ENCODE results near the gene WBP11. TPM values are rescaled to one million over a fixed set of nuclear protein-coding genes. Genes with fewer than 3 reads are reported as not detected.
"Not testable (repeated sequence)": the region's sequence is repeated elsewhere in the genome, so short reads cannot be mapped to it uniquely, and the experiment has no call there.

Gene WBP11
- total and polyA plus RNA-seq, 5 donors: 19.3 to 63.7 (median 53.2) TPM

DNA sequence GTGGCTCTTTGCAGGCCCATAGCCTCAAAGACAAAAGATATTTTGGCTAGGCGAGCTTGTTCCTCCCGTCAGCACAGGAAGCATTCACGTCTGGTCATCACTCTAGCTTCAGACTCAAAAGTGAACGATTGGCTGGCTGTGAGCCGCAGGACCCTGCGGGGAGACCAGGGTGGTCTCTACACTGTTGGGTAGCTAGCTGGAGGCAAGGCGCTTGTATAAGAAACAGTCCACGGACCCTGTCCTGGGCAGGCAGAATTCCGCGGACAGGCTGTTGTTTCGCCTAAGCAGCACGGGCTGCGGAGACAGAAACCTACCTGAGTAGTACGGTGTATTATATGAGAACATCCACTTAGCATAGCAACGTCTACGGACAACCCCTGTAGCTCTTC lies 29.6 kb downstream of the WBP11 start:
- DNase-seq: peak; percentile 28 to 69 (median 55)
- Histone ChIP-seq H3K9me3 (ENCODE audit: control insufficient read depth, low read length) (no peaks in the 10 kb centered on the region), H3K4me1 (ENCODE audit: control insufficient read depth, insufficient read depth, low read length) (no peaks in the 10 kb centered on the region), H3K4me3 (ENCODE audit: low read length) (peak overlapping the region; percentile 57), H3K27ac (ENCODE audit: low read length) (peak overlapping the region; percentile 84), H3K27me3 (ENCODE audit: control insufficient read depth, insufficient read depth) (no peaks in the 10 kb centered on the region)
- ATAC-seq: peak in 1 of 2 donors; percentile 0
- intact Hi-C loops (cut with DNase I): loop anchor here in 1 of 4 donors (10.0 kb wide), 1 partner anchor 71 kb away; the partner anchor contains the start of gene ART4
- WGBS: 16% methylated on average over 16 of the region's 16 CpGs

DNA sequence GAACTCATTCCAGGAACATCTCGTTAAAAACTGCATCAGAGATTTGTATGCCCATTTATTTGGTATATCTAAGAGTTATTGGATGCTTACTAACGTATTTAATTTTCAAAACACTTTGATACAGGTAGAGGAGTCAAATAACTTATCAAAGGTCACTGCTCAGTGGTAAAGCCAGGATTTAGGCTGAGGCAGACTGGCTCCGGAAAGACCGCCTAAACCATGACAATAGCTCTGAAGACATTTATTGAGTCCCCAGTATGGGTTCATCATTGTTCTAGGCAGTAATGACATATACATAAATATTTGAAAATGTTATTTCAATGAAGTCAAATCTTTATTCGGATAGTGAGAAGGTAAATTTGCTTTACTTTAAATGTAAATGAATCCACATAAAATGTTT lies 30.3 kb downstream of the WBP11 start:
- no peak overlapping the region for H3K27ac ChIP-seq (ENCODE audit: low read length)
- no peaks in the 10 kb centered on the region for H3K9me3 ChIP-seq (ENCODE audit: control insufficient read depth, low read length)
- no peak for ATAC-seq
- H3K4me3 ChIP-seq (ENCODE audit: low read length): no peak overlapping the region
- no peaks in the 10 kb centered on the region for H3K27me3 ChIP-seq (ENCODE audit: control insufficient read depth, insufficient read depth)
- intact Hi-C loops (cut with DNase I): loop anchor here in 1 of 4 donors (10.0 kb wide), 1 partner anchor 72 kb away; the partner anchor contains the start of gene ART4
- no peak for DNase-seq
- WGBS: 91% methylated on average over 5 of the region's 5 CpGs
- H3K4me1 ChIP-seq (ENCODE audit: control insufficient read depth, insufficient read depth, low read length): no peaks in the 10 kb centered on the region

DNA sequence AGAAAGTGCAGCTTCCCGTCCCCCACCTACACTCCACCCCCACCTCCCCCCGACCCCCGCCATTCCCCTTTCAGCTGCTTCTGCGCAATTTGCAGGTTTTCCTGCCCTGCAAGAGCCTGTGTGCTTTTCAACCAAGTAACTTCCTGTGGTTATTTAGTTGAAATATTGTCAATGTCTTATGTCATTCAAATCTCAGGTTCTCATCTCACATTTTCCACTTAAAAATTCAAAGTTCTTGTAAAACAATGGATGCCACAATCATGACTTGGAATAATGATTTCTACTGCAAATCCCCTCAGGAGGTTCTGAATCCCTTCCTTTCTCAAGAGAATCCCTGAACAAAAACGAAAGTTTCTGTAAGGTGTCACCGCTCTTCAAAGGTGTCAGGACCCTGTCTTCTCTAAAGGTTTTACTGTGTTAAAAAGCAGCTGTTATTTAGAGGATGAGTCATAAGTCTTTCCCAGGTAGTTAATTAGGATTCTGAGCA lies 31.6 kb downstream of the WBP11 start:
- H3K4me3 ChIP-seq (ENCODE audit: low read length): no peak overlapping the region
- DNase-seq (no peak), ATAC-seq (no peak)
- 34% methylated on average over 6 of the region's 6 CpGs for WGBS
- no peaks in the 10 kb centered on the region for H3K4me1 ChIP-seq (ENCODE audit: control insufficient read depth, insufficient read depth, low read length)
- H3K27ac ChIP-seq (ENCODE audit: low read length): no peak overlapping the region
- intact Hi-C loops (cut with DNase I): loop anchor here in 1 of 4 donors (10.0 kb wide), 1 partner anchor 73 kb away; the partner anchor contains the start of gene ART4
- H3K27me3 ChIP-seq (ENCODE audit: control insufficient read depth, insufficient read depth): no peaks in the 10 kb centered on the region
- H3K9me3 ChIP-seq (ENCODE audit: control insufficient read depth, low read length): no peaks in the 10 kb centered on the region

DNA sequence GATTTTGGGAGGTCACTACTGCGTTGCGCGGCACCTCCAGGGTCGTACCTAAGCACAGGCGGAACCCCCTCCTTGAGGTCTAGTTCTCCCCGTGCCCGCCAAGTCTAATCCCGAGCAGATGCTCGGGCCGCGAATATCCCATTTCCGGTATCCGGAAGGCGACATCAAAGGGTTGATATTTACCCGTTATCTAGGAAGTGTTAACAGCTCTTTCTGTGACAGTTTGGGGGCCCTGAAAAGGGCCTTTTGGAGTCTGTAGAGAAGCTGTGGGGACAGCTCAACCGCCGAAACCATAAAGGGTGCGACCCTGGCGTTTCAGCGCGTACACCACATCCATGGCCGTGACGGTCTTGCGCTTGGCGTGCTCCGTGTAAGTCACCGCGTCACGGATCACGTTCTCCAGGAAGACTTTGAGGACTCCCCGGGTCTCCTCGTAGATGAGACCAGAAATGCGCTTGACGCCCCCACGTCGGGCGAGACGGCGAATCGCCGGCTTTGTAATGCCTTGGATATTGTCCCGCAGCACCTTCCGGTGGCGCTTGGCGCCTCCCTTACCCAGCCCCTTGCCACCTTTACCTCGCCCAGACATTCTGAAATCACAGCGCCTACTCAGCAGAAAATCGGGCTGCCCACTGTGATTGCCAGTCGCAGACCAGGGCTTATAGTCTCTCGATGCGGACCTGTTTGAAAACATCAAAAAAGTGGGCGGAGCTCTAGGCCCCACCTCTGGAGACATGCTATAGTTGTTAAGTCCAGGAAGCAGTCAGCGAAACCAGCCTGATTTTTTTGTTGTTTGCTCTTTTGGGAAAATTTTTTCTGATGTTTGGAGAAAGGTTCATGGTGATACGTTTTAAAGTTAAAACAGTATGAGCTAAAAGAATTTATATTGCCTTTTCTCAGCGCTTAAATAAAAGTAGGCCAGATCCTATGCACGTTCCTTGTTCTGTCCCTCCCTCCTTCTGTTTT lies 32.5 kb downstream of the WBP11 start:
- H3K4me1 ChIP-seq (ENCODE audit: control insufficient read depth, insufficient read depth, low read length): no peaks in the 10 kb centered on the region
- no peaks in the 10 kb centered on the region for H3K9me3 ChIP-seq (ENCODE audit: control insufficient read depth, low read length)
- intact Hi-C loops (cut with DNase I): loop anchor here in 1 of 4 donors (10.0 kb wide), 1 partner anchor 74 kb away; the partner anchor contains the start of gene ART4
- under 1% methylated on average over 56 of the region's 56 CpGs for WGBS
- H3K4me3 ChIP-seq (ENCODE audit: low read length): peak overlapping the region; percentile 86
- H3K27ac ChIP-seq (ENCODE audit: low read length): peak overlapping the region; percentile 92
- peak; percentile 80 for ATAC-seq
- no peaks in the 10 kb centered on the region for H3K27me3 ChIP-seq (ENCODE audit: control insufficient read depth, insufficient read depth)
- DNase-seq: peak; percentile 89 to 95 (median 93)

DNA sequence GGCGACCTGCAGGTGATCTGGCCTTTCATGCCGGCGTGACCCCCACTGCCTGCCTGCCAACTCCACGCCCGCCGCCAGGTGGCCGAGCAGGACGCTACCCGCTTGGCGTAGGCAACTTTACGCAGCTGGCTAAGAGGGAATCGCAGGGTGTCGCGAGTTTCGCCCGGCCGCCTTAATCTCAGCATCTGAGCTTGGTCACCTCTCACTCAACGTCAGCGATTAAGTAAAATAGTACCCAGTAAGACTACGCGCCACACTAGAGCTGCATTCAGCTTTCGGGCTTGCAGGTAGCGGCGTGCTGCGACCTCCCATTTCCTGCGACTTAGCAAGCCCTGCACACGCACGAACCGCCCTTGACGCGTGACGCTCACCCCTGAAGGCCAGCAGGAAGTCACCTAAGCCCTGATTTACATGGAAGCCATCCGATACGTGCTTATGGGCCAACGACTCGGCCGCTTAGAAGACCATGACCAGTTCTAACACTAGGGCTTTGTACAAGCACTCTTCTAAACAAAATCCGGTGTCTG lies 33.2 kb downstream of the WBP11 start:
- Histone ChIP-seq H3K9me3 (ENCODE audit: control insufficient read depth, low read length) (no peaks in the 10 kb centered on the region), H3K27me3 (ENCODE audit: control insufficient read depth, insufficient read depth) (no peaks in the 10 kb centered on the region), H3K27ac (ENCODE audit: low read length) (peak overlapping the region; percentile 92), H3K4me3 (ENCODE audit: low read length) (peak overlapping the region; percentile 86), H3K4me1 (ENCODE audit: control insufficient read depth, insufficient read depth, low read length) (no peaks in the 10 kb centered on the region)
- under 1% methylated on average over 38 of the region's 38 CpGs for WGBS
- peak; percentile 63 to 71 for ATAC-seq
- peak; percentile 80 to 92 (median 92) for DNase-seq
- intact Hi-C loops (cut with DNase I): loop anchor here in 1 of 4 donors (10.0 kb wide), 1 partner anchor 75 kb away; the partner anchor contains the start of gene ART4

DNA sequence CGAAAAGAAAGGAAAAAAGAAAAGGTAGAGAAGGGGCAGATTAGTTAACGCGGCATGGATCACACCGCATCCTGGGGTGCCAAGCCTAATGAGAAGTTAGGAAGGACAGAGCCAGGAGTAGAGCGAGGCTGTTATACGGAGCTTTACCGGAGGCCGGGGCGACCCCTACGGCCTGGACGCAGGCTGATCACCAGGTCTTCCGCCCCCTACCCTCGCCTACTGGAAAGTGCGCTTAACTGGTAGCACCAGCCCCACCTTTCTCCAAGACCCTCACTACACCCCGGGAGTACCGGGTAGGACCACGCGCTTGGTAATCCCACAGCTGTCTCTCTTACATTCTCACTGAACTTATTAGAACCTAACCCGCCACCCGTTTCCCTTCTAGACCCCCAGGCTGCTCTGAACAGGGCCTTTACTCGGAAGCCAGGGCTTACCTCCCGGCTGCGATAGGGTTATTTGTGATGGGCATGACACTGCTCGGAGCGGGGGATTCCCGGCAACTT lies 33.8 kb downstream of the WBP11 start:
- H3K27ac ChIP-seq (ENCODE audit: low read length): peak overlapping the region; percentile 92
- 9% methylated on average over 26 of the region's 26 CpGs for WGBS
- peak; percentile 29 to 66 (median 62) for DNase-seq

DNA sequence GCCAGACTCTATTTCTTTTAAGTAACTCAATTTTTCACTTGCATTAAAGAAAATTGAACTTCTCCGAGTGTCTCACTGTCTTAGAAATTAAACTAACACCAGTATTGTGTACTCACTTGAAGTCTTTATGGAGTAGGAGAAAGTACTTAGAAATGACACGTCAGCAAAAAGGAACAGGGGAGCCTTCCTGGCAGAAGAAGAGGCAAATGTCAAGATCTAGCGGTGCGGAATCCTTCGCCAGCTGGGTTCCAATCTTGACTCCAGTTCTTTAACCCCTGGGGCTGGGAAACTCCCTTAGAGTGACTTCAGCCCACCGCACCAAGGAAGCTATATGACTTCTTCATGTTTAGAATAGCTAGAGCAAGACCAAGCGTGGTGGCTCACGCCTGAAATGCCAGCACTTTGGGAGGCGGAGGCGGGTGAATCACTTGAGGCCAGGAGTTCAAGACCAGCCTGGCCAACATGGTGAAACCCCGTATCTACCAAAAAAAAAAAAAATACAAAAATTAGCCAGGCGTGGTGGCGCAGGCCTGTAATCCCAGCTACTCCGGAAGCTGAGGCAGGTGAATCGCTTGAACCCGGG lies 34.4 kb downstream of the WBP11 start:
- no peaks in the 10 kb centered on the region for H3K4me1 ChIP-seq (ENCODE audit: control insufficient read depth, insufficient read depth, low read length)
- H3K4me3 ChIP-seq (ENCODE audit: low read length): peak overlapping the region; percentile 86
- no peaks in the 10 kb centered on the region for H3K9me3 ChIP-seq (ENCODE audit: control insufficient read depth, low read length)
- H3K27ac ChIP-seq (ENCODE audit: low read length): peak overlapping the region; percentile 92
- DNase-seq (peak in 1 of 3 donors; percentile 47), ATAC-seq (no peak)
- 60% methylated on average over 16 of the region's 16 CpGs for WGBS
- H3K27me3 ChIP-seq (ENCODE audit: control insufficient read depth, insufficient read depth): no peaks in the 10 kb centered on the region
- intact Hi-C loops (cut with DNase I): no loop called here

More for the DNA sequence above, 33.8 kb downstream of the WBP11 start:
- no peaks in the 10 kb centered on the region for H3K27me3 ChIP-seq (ENCODE audit: control insufficient read depth, insufficient read depth)
- intact Hi-C loops (cut with DNase I): no loop called here
- no peaks in the 10 kb centered on the region for H3K4me1 ChIP-seq (ENCODE audit: control insufficient read depth, insufficient read depth, low read length)
- H3K9me3 ChIP-seq (ENCODE audit: control insufficient read depth, low read length): no peaks in the 10 kb centered on the region
- peak overlapping the region; percentile 86 for H3K4me3 ChIP-seq (ENCODE audit: low read length)
- ATAC-seq: peak; percentile 8 to 17

DNA sequence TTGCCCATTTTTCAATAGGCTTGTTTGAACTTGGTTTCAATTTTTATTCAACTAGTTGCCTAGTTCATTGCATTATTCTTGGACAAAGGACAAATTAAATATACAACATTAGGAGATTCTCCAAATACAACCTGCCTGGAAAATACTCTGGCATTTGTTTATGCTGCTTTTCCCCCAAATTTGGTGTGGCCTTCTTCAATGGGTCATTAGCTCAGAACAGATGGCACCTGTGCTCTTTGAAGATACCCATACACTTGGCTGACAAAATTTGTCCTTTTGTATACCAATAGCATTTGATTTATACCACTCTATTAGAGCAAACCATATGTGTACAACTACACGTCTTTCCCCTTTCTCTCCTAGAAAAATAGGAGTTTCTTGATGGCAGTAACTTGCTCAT lies 35.7 kb downstream of the WBP11 start:
- intact Hi-C loops (cut with DNase I): no loop called here
- 79% methylated on average over 1 of the region's 1 CpG for WGBS
- H3K4me3 ChIP-seq (ENCODE audit: low read length): no peak overlapping the region
- no peaks in the 10 kb centered on the region for H3K27me3 ChIP-seq (ENCODE audit: control insufficient read depth, insufficient read depth)
- no peaks in the 10 kb centered on the region for H3K9me3 ChIP-seq (ENCODE audit: control insufficient read depth, low read length)
- H3K27ac ChIP-seq (ENCODE audit: low read length): no peak overlapping the region
- no peaks in the 10 kb centered on the region for H3K4me1 ChIP-seq (ENCODE audit: control insufficient read depth, insufficient read depth, low read length)
- DNase-seq (no peak), ATAC-seq (no peak)

DNA sequence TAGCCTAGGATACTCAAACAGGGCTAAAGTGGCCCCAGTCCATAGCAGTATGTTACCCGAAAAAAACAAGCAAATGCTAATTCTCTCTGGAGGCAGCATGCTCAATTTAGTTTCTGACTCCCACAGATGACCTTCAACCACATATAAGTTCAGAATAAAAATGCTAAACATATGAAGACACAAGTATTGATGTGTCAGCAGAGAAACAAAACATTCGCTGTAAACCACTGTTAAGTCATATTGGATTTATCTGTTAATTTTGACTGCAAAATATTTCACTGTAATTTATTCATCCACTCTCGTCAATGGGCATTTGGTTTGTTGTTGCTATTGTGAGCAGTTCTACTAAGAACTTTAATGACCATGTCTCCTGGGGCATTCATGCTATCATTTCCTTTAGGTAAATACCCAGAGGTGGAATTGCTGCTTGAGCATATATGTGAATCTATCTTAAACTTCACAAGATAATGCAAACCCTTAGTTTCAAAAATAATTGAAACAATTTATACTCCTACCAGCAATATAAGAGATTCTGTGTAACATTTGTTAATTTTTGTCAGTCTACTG lies 36.5 kb downstream of the WBP11 start:
- no peak overlapping the region for H3K27ac ChIP-seq (ENCODE audit: low read length)
- intact Hi-C loops (cut with DNase I): no loop called here
- 92% methylated on average over 3 of the region's 3 CpGs for WGBS

DNA sequence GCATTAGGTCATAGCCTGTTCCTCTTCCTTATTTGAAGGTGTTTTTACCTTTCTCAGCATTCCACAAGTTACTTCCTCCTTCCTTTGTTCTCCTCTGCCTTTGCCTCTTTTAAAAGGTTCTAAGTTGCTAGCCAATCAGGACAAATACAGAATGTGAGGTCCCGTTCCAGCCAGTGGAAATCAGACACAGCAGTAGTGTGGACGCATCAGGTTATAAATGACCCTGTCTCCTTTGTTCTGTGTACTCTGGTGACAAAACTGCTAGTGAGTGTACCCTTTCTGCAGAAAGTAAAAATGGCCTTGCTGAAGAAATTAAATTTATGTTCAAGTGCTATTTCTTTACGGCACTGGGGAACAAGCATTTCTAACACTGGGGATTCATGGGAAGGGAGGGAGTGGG lies 37.3 kb downstream of the WBP11 start:
- WGBS: 96% methylated on average over 3 of the region's 3 CpGs
- H3K4me1 ChIP-seq (ENCODE audit: control insufficient read depth, insufficient read depth, low read length); H3K9me3 ChIP-seq (ENCODE audit: control insufficient read depth, low read length); intact Hi-C loops (cut with DNase I); DNase-seq; ATAC-seq; H3K27me3 ChIP-seq (ENCODE audit: control insufficient read depth, insufficient read depth); H3K27ac ChIP-seq (ENCODE audit: low read length); H3K4me3 ChIP-seq (ENCODE audit: low read length): not testable (repeated sequence)

More for the DNA sequence above, 36.5 kb downstream of the WBP11 start:
- DNase-seq (no peak), ATAC-seq (no peak)
- Histone ChIP-seq H3K4me3 (ENCODE audit: low read length) (no peak overlapping the region), H3K9me3 (ENCODE audit: control insufficient read depth, low read length) (no peaks in the 10 kb centered on the region), H3K4me1 (ENCODE audit: control insufficient read depth, insufficient read depth, low read length) (no peaks in the 10 kb centered on the region), H3K27me3 (ENCODE audit: control insufficient read depth, insufficient read depth) (no peaks in the 10 kb centered on the region)

All from right cardiac atrium (tissue), 5 donors.